MM.1S (cell line): ENCODE data around the gene IL18BP.

Experiments used
- DNase-seq: peaks from one replicate; pipeline ENCODE4 v3.0.0-alpha.2; 2015
- H2AFZ ChIP-seq: fragments of 300-600 bp; sonication (generic); 2 replicates; pipeline ENCODE4 v1.6.0; 2016; ENCODE audit warnings: antibody characterized with exemption, low read length
- H3F3A ChIP-seq: fragments of 300-600 bp; sonication (generic); 2 replicates; pipeline ENCODE4 v1.6.1; 2016; ENCODE audit warnings: mild to moderate bottlenecking, antibody characterized with exemption, low read length, moderate library complexity, mixed read lengths; ENCODE audit not compliant: insufficient read depth
- H3K27ac ChIP-seq: fragments of 300-600 bp; sonication (generic); 2 replicates; pipeline ENCODE4 v1.5.1; 2016; ENCODE audit warnings: mild to moderate bottlenecking, low read length
- H3K27me3 ChIP-seq: fragments of 300-600 bp; sonication (generic); replicated peaks from 2 replicates; pipeline ENCODE4 v1.6.0; 2016; ENCODE audit warnings: low read length; ENCODE audit not compliant: insufficient read depth
- H3K36me3 ChIP-seq: fragments of 300-600 bp; sonication (generic); replicated peaks from 2 replicates; pipeline ENCODE4 v1.6.1; 2016; ENCODE audit warnings: mild to moderate bottlenecking, low read length, mixed read lengths; ENCODE audit not compliant: insufficient read depth
- H3K4me1 ChIP-seq: fragments of 300-600 bp; sonication (generic); 2 replicates; pipeline ENCODE4 v1.6.1; 2016; ENCODE audit warnings: low read length, mixed read lengths
- H3K4me2 ChIP-seq: fragments of 300-600 bp; sonication (generic); 2 replicates; pipeline ENCODE4 v1.6.0; 2016; ENCODE audit warnings: low read depth, low read length
- H3K4me3 ChIP-seq: fragments of 300-600 bp; sonication (generic); 2 replicates; pipeline ENCODE4 v1.5.1; 2016; ENCODE audit warnings: low read length, mixed read lengths
- H3K79me2 ChIP-seq: fragments of 300-600 bp; sonication (generic); 2 replicates; pipeline ENCODE4 v1.6.1; 2016; ENCODE audit warnings: mixed run types, low read length, mixed read lengths
- H3K9ac ChIP-seq: fragments of 300-600 bp; sonication (generic); 2 replicates; pipeline ENCODE4 v1.6.1; 2016; ENCODE audit warnings: low read length, mixed read lengths
- H3K9me2 ChIP-seq: fragments of 300-600 bp; sonication (generic); replicated peaks from 2 replicates; pipeline ENCODE4 v1.6.1; 2016; ENCODE audit warnings: mild to moderate bottlenecking, low read length, mixed read lengths; ENCODE audit not compliant: insufficient read depth
- H3K9me3 ChIP-seq: fragments of 300-600 bp; sonication (generic); replicated peaks from 2 replicates; pipeline ENCODE4 v1.6.1; 2016; ENCODE audit warnings: mild to moderate bottlenecking, low read length, mixed read lengths; ENCODE audit not compliant: insufficient read depth
- H4K20me1 ChIP-seq: fragments of 300-600 bp; sonication (generic); 2 replicates; pipeline ENCODE4 v1.6.1; 2016; ENCODE audit warnings: mild to moderate bottlenecking, low read length, moderate library complexity, mixed read lengths; ENCODE audit not compliant: insufficient read depth
- CTCF ChIP-seq: fragments of 300-600 bp; sonication (generic); IDR thresholded peaks from 2 replicates; pipeline ENCODE4 v1.5.1; 2016; ENCODE audit warnings: antibody characterized with exemption, low read length, mixed read lengths
- EZH2 ChIP-seq: fragments of 300-600 bp; sonication (generic); optimal IDR thresholded peaks from 2 replicates; pipeline ENCODE3; 2017; ENCODE audit warnings: low read depth, mild to moderate bottlenecking, antibody characterized with exemption, low read length, mixed read lengths
- EZH2phosphoT487 ChIP-seq: fragments of 300-600 bp; sonication (generic); IDR thresholded peaks from 2 replicates; pipeline ENCODE4 v1.6.1; 2018; ENCODE audit warnings: antibody characterized with exemption, low read length

IL18BP gene

GRCh38 chr11:71991494-71991893 lies 7.2 kb upstream of the IL18BP start:
- Histone ChIP-seq H3K27ac (no peak overlapping the region), H4K20me1 (no peaks in the 10 kb centered on the region), H2AFZ (no peak overlapping the region), H3K9me3 (no peaks in the 10 kb centered on the region), H3K9me2 (no peaks in the 10 kb centered on the region), H3K4me3 (no peak overlapping the region), H3K79me2 (no peaks in the 10 kb centered on the region), H3F3A (no peaks in the 10 kb centered on the region), H3K36me3 (no peaks in the 10 kb centered on the region), H3K4me2 (no peak overlapping the region), H3K9ac (no peak overlapping the region), H3K27me3 (no peaks in the 10 kb centered on the region), H3K4me1 (no peaks in the 10 kb centered on the region)
- DNase-seq: no peak
- TF ChIP-seq EZH2phosphoT487: no peak
- TF ChIP-seq EZH2: no peak
- TF ChIP-seq CTCF: no peak

GRCh38 chr11:71992136-71992730 lies 6.5 kb upstream of the IL18BP start:
- TF ChIP-seq CTCF: no peak
- no peak for TF ChIP-seq EZH2
- TF ChIP-seq EZH2phosphoT487: no peak
- H3K9ac ChIP-seq: no peak overlapping the region
- H4K20me1 ChIP-seq: no peaks in the 10 kb centered on the region

GRCh38 chr11:71994786-71995185 lies 3.9 kb upstream of the IL18BP start:
- no peaks in the 10 kb centered on the region for H4K20me1 ChIP-seq
- H3K4me3 ChIP-seq: no peak overlapping the region
- H3K27ac ChIP-seq: no peak overlapping the region
- DNase-seq: no peak
- H3K9ac ChIP-seq: no peak overlapping the region
- no peaks in the 10 kb centered on the region for H3K9me3 ChIP-seq
- H3K36me3 ChIP-seq: no peaks in the 10 kb centered on the region
- H3K4me1 ChIP-seq: no peaks in the 10 kb centered on the region
- no peak for TF ChIP-seq EZH2
- no peak for TF ChIP-seq EZH2phosphoT487
- TF ChIP-seq CTCF: no peak
- H3F3A ChIP-seq: no peaks in the 10 kb centered on the region
- H3K9me2 ChIP-seq: no peaks in the 10 kb centered on the region
- H3K27me3 ChIP-seq: no peaks in the 10 kb centered on the region
- H3K4me2 ChIP-seq: no peak overlapping the region
- H3K79me2 ChIP-seq: no peaks in the 10 kb centered on the region
- no peak overlapping the region for H2AFZ ChIP-seq

More at GRCh38 chr11:71992136-71992730, 6.5 kb upstream of the IL18BP start:
- no peaks in the 10 kb centered on the region for H3K36me3 ChIP-seq
- H3K9me3 ChIP-seq: no peaks in the 10 kb centered on the region
- no peaks in the 10 kb centered on the region for H3F3A ChIP-seq
- H2AFZ ChIP-seq: no peak overlapping the region
- no peaks in the 10 kb centered on the region for H3K4me1 ChIP-seq
- H3K79me2 ChIP-seq: no peaks in the 10 kb centered on the region
- H3K9me2 ChIP-seq: no peaks in the 10 kb centered on the region
- no peak for DNase-seq
- H3K27ac ChIP-seq: no peak overlapping the region
- H3K4me3 ChIP-seq: no peak overlapping the region
- H3K4me2 ChIP-seq: no peak overlapping the region
- no peaks in the 10 kb centered on the region for H3K27me3 ChIP-seq
